ENCODE measurements around the gene TMEM131.
"Not testable (repeated sequence)": the region's sequence is repeated elsewhere in the genome, so short reads cannot be mapped to it uniquely, and the experiment has no call there.

The TMEM131 gene

GRCh38 chr2:97995734-97996624 lies at the start of gene TMEM131:
TMEM131 (minus strand) TSS chr2:97995948; CDS start chr2:97995662, 286 bp downstream.
- peak; percentile 97 to 98 for DNase-seq (ENCODE audit: low read depth in 2 of 2)

GRCh38 chr2:98044730-98045129 lies 49.0 kb upstream of the TMEM131 start:
- not testable (repeated sequence) for DNase-seq (ENCODE audit: low read depth in 2 of 2)

- no peak for DNase-seq (ENCODE audit: low read depth in 2 of 2)
Observed at GRCh38 chr2:98043101-98043500, 47.4 kb upstream of the TMEM131 start.

GRCh38 chr2:98040331-98040939 lies 44.7 kb upstream of the TMEM131 start:
- no peak for DNase-seq (ENCODE audit: low read depth in 2 of 2)

GRCh38 chr2:98039085-98039756 lies 43.5 kb upstream of the TMEM131 start:
- no peak for DNase-seq (ENCODE audit: low read depth in 2 of 2)

GRCh38 chr2:98037666-98038336 lies 42.1 kb upstream of the TMEM131 start:
- no peak for DNase-seq (ENCODE audit: low read depth in 2 of 2)

GRCh38 chr2:98037206-98037605 lies 41.5 kb upstream of the TMEM131 start:
- DNase-seq (ENCODE audit: low read depth in 2 of 2): no peak

- no peak for DNase-seq (ENCODE audit: low read depth in 2 of 2)
Observed at GRCh38 chr2:98036349-98037000, 40.7 kb upstream of the TMEM131 start.

GRCh38 chr2:98034745-98035144 lies 39.0 kb upstream of the TMEM131 start:
- DNase-seq (ENCODE audit: low read depth in 2 of 2): no peak

GRCh38 chr2:98032086-98032485 lies 36.3 kb upstream of the TMEM131 start:
- DNase-seq (ENCODE audit: low read depth in 2 of 2): no peak

GRCh38 chr2:98029718-98030222 lies 34.0 kb upstream of the TMEM131 start:
- DNase-seq (ENCODE audit: low read depth in 2 of 2): no peak

- no peak for DNase-seq (ENCODE audit: low read depth in 2 of 2)
Observed at GRCh38 chr2:98028931-98029717, 33.4 kb upstream of the TMEM131 start.

- DNase-seq (ENCODE audit: low read depth in 2 of 2): no peak
Observed at GRCh38 chr2:98028101-98028561, 32.4 kb upstream of the TMEM131 start.

- no peak for DNase-seq (ENCODE audit: low read depth in 2 of 2)
Observed at GRCh38 chr2:98027538-98027937, 31.8 kb upstream of the TMEM131 start.

GRCh38 chr2:98026927-98027522 lies 31.3 kb upstream of the TMEM131 start:
- DNase-seq (ENCODE audit: low read depth in 2 of 2): no peak

- no peak for DNase-seq (ENCODE audit: low read depth in 2 of 2)
Observed at GRCh38 chr2:98026292-98026691, 30.5 kb upstream of the TMEM131 start.

GRCh38 chr2:98025481-98026037 lies 29.8 kb upstream of the TMEM131 start:
- no peak for DNase-seq (ENCODE audit: low read depth in 2 of 2)

GRCh38 chr2:98022067-98022466 lies 26.3 kb upstream of the TMEM131 start:
- DNase-seq (ENCODE audit: low read depth in 2 of 2): not testable (repeated sequence)

GRCh38 chr2:98020992-98021713 lies 25.4 kb upstream of the TMEM131 start:
- DNase-seq (ENCODE audit: low read depth in 2 of 2): no peak

Data from stimulated activated CD4-positive, alpha-beta T cell treated with anti-CD3 and anti-CD28 coated beads, Interleukin-1b, Interleukin-23, amount 100 ng/mL, for 4 hours (primary cell).